GM10248 (cell line): ENCODE measurements around the gene PRKG1.
"Not testable (repeated sequence)": the region's sequence is repeated elsewhere in the genome, so short reads cannot be mapped to it uniquely, and the experiment has no call there.

ENCODE experiments used
- CTCF ChIA-PET: fragments of 300-600 bp; sonication (Branson Sonifier 250); formaldehyde crosslinking; extraction: SDS; loops from one replicate; lab custom pipeline; 2021; ENCODE audit warnings: antibody characterized with exemption; lab: Yijun Ruan, JAX
- POLR2A ChIA-PET: fragments of 350-650 bp; sonication (Branson Sonifier 250); formaldehyde crosslinking; extraction: SDS; loops from one replicate; lab custom pipeline; 2020; ENCODE audit warnings: antibody characterized with exemption; lab: Yijun Ruan, JAX
- DNase-seq: peaks from one replicate; pipeline ENCODE4 v3.0.0; 2012; ENCODE audit errors: extremely low spot score
- CTCF ChIP-seq: IDR thresholded peaks from 2 replicates; pipeline ENCODE4 v1.5.1; 2012; ENCODE audit warnings: mild to moderate bottlenecking, low read depth; ENCODE audit errors: extremely low read depth, missing control alignments, control extremely low read depth

Gene PRKG1

GRCh38 chr10:51679841-51680240, 605.6 kb downstream of the PRKG1 start:
- CTCF ChIA-PET, result no interaction called here
- no peak for TF ChIP-seq CTCF
- no peak for DNase-seq
- POLR2A ChIA-PET, result no interaction called here

GRCh38 chr10:51683031-51683691, 608.9 kb downstream of the PRKG1 start:
- POLR2A ChIA-PET, result no interaction called here
- no peak for DNase-seq
- CTCF ChIA-PET, result interaction anchor here (1.0 kb wide), 1 partner anchor 19 kb away, joined by 3 read pairs; no protein-coding TSS in a partner anchor
- no peak for TF ChIP-seq CTCF

DNA sequence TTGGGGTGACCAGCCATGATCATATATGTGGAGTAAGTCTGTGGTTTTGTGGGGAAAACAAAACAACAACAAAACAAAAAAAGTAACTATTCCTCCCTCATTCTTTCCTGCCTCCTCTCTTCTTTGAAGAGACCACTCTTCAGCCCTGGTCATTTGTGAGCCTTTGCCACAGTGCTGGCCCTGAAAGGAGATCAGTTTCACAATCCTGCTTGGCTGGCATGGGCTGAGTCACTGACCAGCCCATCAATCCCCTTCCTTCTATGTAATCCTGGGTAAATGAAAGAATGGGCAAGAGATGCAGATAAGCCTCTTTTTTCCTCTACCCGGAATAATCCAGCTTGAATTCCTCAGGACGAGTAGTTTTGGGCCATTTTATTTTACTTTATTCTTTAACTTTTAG, 611.5 kb downstream of the PRKG1 start:
- no peak for DNase-seq

GRCh38 chr10:51687296-51687695, 613.0 kb downstream of the PRKG1 start:
- no peak for TF ChIP-seq CTCF
- POLR2A ChIA-PET, result no interaction called here
- CTCF ChIA-PET, result no interaction called here
- DNase-seq, result no peak

More for the DNA sequence above, 611.5 kb downstream of the PRKG1 start:
- POLR2A ChIA-PET, result no interaction called here
- no peak for TF ChIP-seq CTCF
- CTCF ChIA-PET, result interaction anchor here (1.4 kb wide), 1 partner anchor 9 kb away, joined by 3 read pairs; no protein-coding TSS in a partner anchor

- DNase-seq, CTCF ChIA-PET, POLR2A ChIA-PET: not testable (repeated sequence)
These were observed 614.5 kb downstream of the PRKG1 start for GRCh38 chr10:51688826-51689225.

DNA sequence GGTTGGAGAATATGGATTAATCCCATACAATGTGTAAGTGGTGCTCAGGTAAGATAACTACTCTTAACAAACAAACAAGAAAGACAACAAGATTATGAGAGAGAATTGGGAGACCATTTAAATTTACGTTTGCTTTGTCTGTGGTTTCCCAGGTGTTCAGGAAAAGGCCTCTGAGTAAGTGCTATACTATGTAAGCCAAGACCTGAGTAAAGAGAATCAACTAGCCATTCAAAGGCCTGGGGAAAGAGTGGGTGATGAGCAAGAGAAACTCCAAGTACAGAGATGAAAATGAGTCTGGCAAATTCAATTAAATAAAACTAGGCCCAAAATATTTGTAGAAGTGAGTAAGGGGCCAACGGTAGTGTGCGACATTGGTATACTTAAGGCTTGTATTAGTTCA, 615.2 kb downstream of the PRKG1 start:
- POLR2A ChIA-PET, result no interaction called here

More for the DNA sequence above, 615.2 kb downstream of the PRKG1 start:
- TF ChIP-seq CTCF, result no peak
- no peak for DNase-seq
- CTCF ChIA-PET, result no interaction called here
